ENCODE measurements around the gene CGNL1.

DNA sequence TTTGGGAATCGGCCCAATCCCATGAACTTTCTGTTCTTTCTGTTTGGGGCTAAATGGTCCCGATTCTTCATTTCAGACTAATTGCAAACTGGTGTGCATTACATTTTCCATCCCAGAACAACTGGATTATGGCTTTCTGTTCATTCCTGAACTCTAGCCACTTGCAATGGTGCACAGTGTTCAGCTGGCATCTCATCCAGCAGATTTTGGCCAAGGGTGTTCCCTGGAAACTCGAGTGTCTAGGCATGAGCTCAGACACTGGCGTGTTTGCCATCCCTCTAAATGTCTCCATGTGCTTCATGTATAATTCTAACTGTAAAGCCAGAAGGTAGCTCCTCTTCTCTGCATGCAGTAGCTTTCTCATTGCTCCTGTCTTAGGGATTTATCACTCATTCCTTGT lies 118.3 kb downstream of the CGNL1 start:
- TF ChIP-seq, protein P1, sequence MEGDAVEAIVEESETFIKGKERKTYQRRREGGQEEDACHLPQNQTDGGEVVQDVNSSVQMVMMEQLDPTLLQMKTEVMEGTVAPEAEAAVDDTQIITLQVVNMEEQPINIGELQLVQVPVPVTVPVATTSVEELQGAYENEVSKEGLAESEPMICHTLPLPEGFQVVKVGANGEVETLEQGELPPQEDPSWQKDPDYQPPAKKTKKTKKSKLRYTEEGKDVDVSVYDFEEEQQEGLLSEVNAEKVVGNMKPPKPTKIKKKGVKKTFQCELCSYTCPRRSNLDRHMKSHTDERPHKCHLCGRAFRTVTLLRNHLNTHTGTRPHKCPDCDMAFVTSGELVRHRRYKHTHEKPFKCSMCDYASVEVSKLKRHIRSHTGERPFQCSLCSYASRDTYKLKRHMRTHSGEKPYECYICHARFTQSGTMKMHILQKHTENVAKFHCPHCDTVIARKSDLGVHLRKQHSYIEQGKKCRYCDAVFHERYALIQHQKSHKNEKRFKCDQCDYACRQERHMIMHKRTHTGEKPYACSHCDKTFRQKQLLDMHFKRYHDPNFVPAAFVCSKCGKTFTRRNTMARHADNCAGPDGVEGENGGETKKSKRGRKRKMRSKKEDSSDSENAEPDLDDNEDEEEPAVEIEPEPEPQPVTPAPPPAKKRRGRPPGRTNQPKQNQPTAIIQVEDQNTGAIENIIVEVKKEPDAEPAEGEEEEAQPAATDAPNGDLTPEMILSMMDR (IDR thresholded peaks at IDR 0.05; ENCODE audit: borderline replicate concordance, extremely low read depth, low read length, poor library complexity, severe bottlenecking): no peak
- TF ChIP-seq EZH2 (IDR thresholded peaks at IDR 0.05; ENCODE audit: borderline replicate concordance, low read depth, low read length, severe bottlenecking): no peak

Measured in DND-41 (cell line).